A549 treated with AZD2906 at 1 μM for 4 hours (cell line): Measurements from ENCODE around the gene ZNF655. TPM values are rescaled to one million over a fixed set of nuclear protein-coding genes. Genes with fewer than 3 reads are reported as not detected.

ENCODE experiments used
- total RNA-seq: library from RNA; stranded (reverse); fragments of 200-300 nt; extraction: Qiagen RNA extraction; gene quantifications from 5 replicates; pipeline ENCODE4 v1.2.3, GENCODE V29; 2022

The ZNF655 gene
- total RNA-seq, result 52.0 to 56.0 TPM (median 53.0 TPM) in 5 replicates

DNA sequence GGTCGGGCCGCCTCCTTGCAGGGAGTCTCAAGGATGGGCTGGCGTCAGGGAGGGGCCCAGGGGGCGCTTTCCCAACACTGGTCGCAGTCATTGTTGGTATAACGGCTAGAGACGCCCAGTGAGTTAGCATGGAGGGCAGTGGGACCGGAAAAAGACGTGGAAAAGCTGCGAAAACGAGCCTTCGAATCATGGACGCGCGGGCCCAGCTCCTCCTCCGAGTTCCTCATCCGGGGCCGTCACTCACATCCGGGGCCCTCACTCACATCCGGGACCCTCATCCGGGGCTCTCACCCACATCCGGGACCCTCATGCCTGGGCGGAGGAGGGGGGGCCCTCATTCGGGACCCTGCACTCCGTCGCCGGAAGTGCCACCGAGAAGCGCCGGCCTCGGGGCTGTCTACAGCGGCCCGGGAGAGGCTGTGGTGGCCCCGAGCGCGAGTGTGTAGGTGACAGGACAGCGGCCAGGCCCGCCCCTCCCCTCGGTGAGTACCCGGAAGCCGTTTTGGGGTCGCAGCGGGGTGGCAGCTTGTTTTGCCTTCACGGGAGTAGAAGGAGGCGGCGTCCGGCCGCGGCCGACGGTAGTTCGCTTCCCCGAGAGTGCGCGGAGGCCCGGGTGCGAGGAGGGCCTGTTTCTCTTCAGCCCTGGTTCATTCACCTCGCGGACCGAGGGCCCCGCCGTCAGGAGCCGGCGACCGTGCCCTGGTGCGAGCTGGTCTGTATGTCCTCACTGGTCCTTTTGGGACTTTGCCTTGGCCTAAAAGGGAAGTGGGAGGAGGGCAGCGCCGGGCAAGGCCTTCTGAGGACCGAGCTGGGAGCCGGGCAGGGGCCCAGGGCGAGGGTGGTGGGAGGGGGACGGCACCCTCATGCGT lies at the start of gene ZNF655:
Gene ZNF655, plus strand, starts transcription at position 337 of the 869 bp plus-strand sequence. CDS start 1,918 bp downstream, outside the sequence.

GRCh38 chr7:99551767-99552463 lies 6.5 kb upstream of the ZNF655 start, which contains the start of gene FAM200A:
Gene FAM200A (minus strand): TSS chr7:99552114. CDS start chr7:99548407, 3,707 bp downstream.

GRCh38 chr7:99597762-99598501 lies 39.5 kb downstream of the ZNF655 start, which contains the start of gene TMEM225B:
Gene TMEM225B (plus strand): TSS chr7:99598267. CDS start chr7:99604389, 6,122 bp downstream.

DNA sequence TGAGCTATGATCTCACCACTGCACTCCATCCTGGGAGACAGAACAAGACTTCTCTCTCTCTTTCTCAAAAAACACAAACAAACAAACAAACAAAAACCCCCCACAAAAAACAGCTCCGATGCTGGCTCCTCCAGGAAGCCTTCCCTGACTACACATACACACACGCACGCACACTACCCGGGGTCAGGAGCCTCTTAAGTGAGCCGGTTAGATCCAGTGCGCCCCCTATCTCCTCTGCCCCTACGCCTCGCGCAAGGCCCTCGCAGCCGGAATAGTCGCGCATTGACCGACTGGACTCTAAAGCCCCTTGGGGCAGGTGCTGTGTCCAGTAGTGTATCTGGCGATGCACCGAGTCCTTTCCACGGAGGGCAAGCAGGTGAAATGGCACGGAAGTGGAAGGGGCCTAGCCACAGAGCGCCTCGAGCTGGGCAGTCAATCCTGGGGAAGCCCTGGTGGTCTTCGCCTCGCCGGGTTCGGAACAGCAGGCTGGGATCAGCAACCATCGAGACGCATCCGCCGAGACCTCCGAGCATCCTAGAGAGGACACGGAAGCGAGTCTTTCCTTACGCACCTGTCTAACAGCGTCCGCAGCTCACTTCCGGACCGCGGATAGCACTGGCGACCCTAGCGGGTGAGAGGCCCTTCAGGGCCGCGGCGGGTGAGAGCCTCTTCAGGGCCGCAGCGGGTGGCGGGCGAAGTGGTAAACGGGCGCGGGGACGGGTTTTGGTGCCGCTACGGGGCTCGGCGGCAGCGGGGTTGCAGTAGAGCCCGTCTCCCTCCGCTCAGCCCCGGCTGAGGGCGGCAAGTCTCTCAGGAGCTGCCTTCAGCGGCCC lies 58.1 kb downstream of the ZNF655 start, which contains the start of gene ZSCAN25:
Gene ZSCAN25, plus strand, starts transcription at position 588 of the 833 bp plus-strand sequence. CDS start 2,661 bp downstream, outside the sequence.

Other genes with a start within 250 kb of the ZNF655 start
- 118 to 133 TPM (median 125 TPM) in 5 replicates for gene ARPC1A, start 232.7 kb upstream of the ZNF655 start, total RNA-seq
- gene ARPC1B, start 183.9 kb upstream of the ZNF655 start, total RNA-seq, result 277 to 306 TPM (median 283 TPM) in 5 replicates
- 166 to 191 TPM (median 177 TPM) in 5 replicates for gene PDAP1, start 150.0 kb upstream of the ZNF655 start, total RNA-seq
- gene BUD31, start 149.7 kb upstream of the ZNF655 start, total RNA-seq, result 125 to 150 TPM (median 135 TPM) in 5 replicates
- 6.1 to 7.3 TPM (median 6.9 TPM) in 5 replicates for gene PTCD1, start 119.8 kb upstream of the ZNF655 start, total RNA-seq
- 30.8 to 42.9 TPM (median 41.9 TPM) in 5 replicates for gene CPSF4, start 119.7 kb upstream of the ZNF655 start, total RNA-seq
- gene ATP5MF, start 92.5 kb upstream of the ZNF655 start, total RNA-seq, result 902 to 1,182 TPM (median 918 TPM) in 5 replicates
- gene ZNF789, start 85.8 kb upstream of the ZNF655 start, total RNA-seq, result 7.8 to 9.1 TPM (median 8.3 TPM) in 5 replicates
- 15.9 to 18.4 TPM (median 17.9 TPM) in 5 replicates for gene ZNF394, start 58.4 kb upstream of the ZNF655 start, total RNA-seq
- 8.3 to 10.8 TPM (median 8.8 TPM) in 5 replicates for gene ZKSCAN5, start 54.0 kb upstream of the ZNF655 start, total RNA-seq
- 5.8 to 6.3 TPM (median 6.1 TPM) in 5 replicates for gene FAM200A, start 6.5 kb upstream of the ZNF655 start, total RNA-seq
- gene TMEM225B, start 39.6 kb downstream of the ZNF655 start, total RNA-seq, result 0.79 to 1.2 TPM (median 1.0 TPM) in 5 replicates
- gene ZSCAN25, start 58.3 kb downstream of the ZNF655 start, total RNA-seq, result 8.2 to 9.6 TPM (median 8.9 TPM) in 5 replicates
- 1.1 to 1.9 TPM (median 1.4 TPM) in 5 replicates for gene CYP3A5, start 121.4 kb downstream of the ZNF655 start, total RNA-seq
- gene CYP3A7, start 176.6 kb downstream of the ZNF655 start, total RNA-seq, result 0.05 TPM in 1 of 5 replicates, not detected in the others
- 0.06 to 0.10 TPM (median 0.10 TPM) in 4 of 5 replicates, not detected in the other for gene CYP3A4, start 225.5 kb downstream of the ZNF655 start, total RNA-seq